Trophoblast cell (in vitro differentiated cells and primary cell): ENCODE data around the gene CCL4. TPM values are rescaled to one million over a fixed set of nuclear protein-coding genes. Genes with fewer than 3 reads are reported as not detected.
"Not testable (repeated sequence)": the region's sequence is repeated elsewhere in the genome, so short reads cannot be mapped to it uniquely, and the experiment has no call there.

Experiments used
- DNase-seq, 2 donors: peaks; one replicate each; pipeline ENCODE4 v3.0.0-alpha.2; 2016
- H2AFZ ChIP-seq: 2 replicates; pipeline ENCODE4 v1.6.1; 2013; ENCODE audit warnings: low read length, moderate library complexity, mild to moderate bottlenecking; ENCODE audit not compliant: insufficient read depth, poor library complexity
- H2AK5ac ChIP-seq: 2 replicates; pipeline ENCODE4 v1.6.1; 2013; ENCODE audit warnings: mild to moderate bottlenecking, low read length
- H2BK120ac ChIP-seq: 2 replicates; pipeline ENCODE4 v1.6.1; 2013; ENCODE audit warnings: low read length, mild to moderate bottlenecking, moderate library complexity; ENCODE audit not compliant: insufficient read depth, poor library complexity
- H2BK12ac ChIP-seq: 2 replicates; pipeline ENCODE4 v1.6.1; 2013; ENCODE audit warnings: mild to moderate bottlenecking, low read length, moderate library complexity
- H2BK5ac ChIP-seq: 2 replicates; pipeline ENCODE4 v1.6.1; 2013; ENCODE audit warnings: low read length, low read depth, moderate library complexity, mild to moderate bottlenecking; ENCODE audit not compliant: poor library complexity
- H3K14ac ChIP-seq: 2 replicates; pipeline ENCODE4 v1.6.1; 2013; ENCODE audit warnings: mild to moderate bottlenecking, low read length
- H3K18ac ChIP-seq: 2 replicates; pipeline ENCODE4 v1.6.1; 2013; ENCODE audit warnings: mild to moderate bottlenecking, low read length
- H3K23ac ChIP-seq: 2 replicates; pipeline ENCODE4 v1.6.1; 2013; ENCODE audit warnings: low read length
- H3K27ac ChIP-seq: 2 replicates; pipeline ENCODE4 v1.5.1; 2013; ENCODE audit warnings: low read depth, mild to moderate bottlenecking, inconsistent platforms, low read length, moderate library complexity
- H3K27me3 ChIP-seq: 2 replicates; pipeline ENCODE4 v1.6.1; 2013; ENCODE audit warnings: inconsistent platforms, mild to moderate bottlenecking, low read length, moderate library complexity; ENCODE audit not compliant: insufficient read depth
- H3K36me3 ChIP-seq, 2 experiments: 1 replicate in 1 of 2; 2 replicates in 1 of 2; pipeline ENCODE4 v1.6.1; 2013; ENCODE audit warnings: low read length in 2 of 2, mild to moderate bottlenecking in 2 of 2, moderate library complexity in 1 of 2; ENCODE audit not compliant: insufficient read depth in 2 of 2, control insufficient read depth in 1 of 2
- H3K4ac ChIP-seq: 2 replicates; pipeline ENCODE4 v1.6.1; 2013; ENCODE audit warnings: low read depth, mild to moderate bottlenecking, low read length, moderate library complexity
- H3K4me1 ChIP-seq, 2 experiments: 1 replicate in 1 of 2; 2 replicates in 1 of 2; pipeline ENCODE4 v1.6.1; 2013; ENCODE audit warnings: low read length in 2 of 2, mild to moderate bottlenecking in 2 of 2, moderate library complexity in 1 of 2; ENCODE audit not compliant: insufficient read depth in 2 of 2, control insufficient read depth in 1 of 2
- H3K4me2 ChIP-seq: 2 replicates; pipeline ENCODE4 v1.6.1; 2013; ENCODE audit warnings: inconsistent platforms, mild to moderate bottlenecking, low read length, moderate library complexity
- H3K4me3 ChIP-seq: 2 replicates; pipeline ENCODE4 v1.5.1; 2013; ENCODE audit warnings: mild to moderate bottlenecking, low read depth, low read length, inconsistent platforms
- H3K79me1 ChIP-seq: one replicate; pipeline ENCODE4 v1.6.1; 2013; ENCODE audit warnings: low read length
- H3K79me2 ChIP-seq: 2 replicates; pipeline ENCODE4 v1.6.1; 2013; ENCODE audit warnings: low read length, mild to moderate bottlenecking; ENCODE audit not compliant: control insufficient read depth, insufficient read depth, poor library complexity
- H3K9ac ChIP-seq: 2 replicates; pipeline ENCODE4 v1.6.1; 2013; ENCODE audit warnings: mild to moderate bottlenecking, low read length
- H3K9me3 ChIP-seq: 2 replicates; pipeline ENCODE4 v1.6.1; 2013; ENCODE audit warnings: low read depth, mild to moderate bottlenecking, control low read depth, inconsistent platforms, low read length; ENCODE audit not compliant: insufficient read depth
- H4K12ac ChIP-seq: 2 replicates; pipeline ENCODE4 v1.6.1; 2013; ENCODE audit warnings: low read depth, mild to moderate bottlenecking, low read length, moderate library complexity
- H4K8ac ChIP-seq: 2 replicates; pipeline ENCODE4 v1.6.1; 2013; ENCODE audit warnings: low read depth, mild to moderate bottlenecking, low read length, moderate library complexity
- H4K91ac ChIP-seq: one replicate; pipeline ENCODE4 v1.6.1; 2013; ENCODE audit warnings: low read depth, mild to moderate bottlenecking, low read length, moderate library complexity
- WGBS: extraction: QIAGEN DNeasy Blood & Tissue Kit; methylation state at CpG from one replicate; pipeline ENCODE4 v1.1.7; 2013; ENCODE audit warnings: missing lambda C conversion rate; ENCODE audit not compliant: insufficient read length, insufficient coverage; ENCODE audit errors: extremely low coverage; 5-methylcytosine and 5-hydroxymethylcytosine counted together
- polyA plus RNA-seq: library from polyadenylated mRNA; stranded (reverse); fragments of 200-250 nt; gene quantifications from 2 replicates; pipeline ENCODE4 v1.2.3, GENCODE V29; 2013

Gene CCL4
- not detected in 2 replicates for polyA plus RNA-seq

- H3K4ac ChIP-seq = not testable (repeated sequence)
Observed at GRCh38 chr17:36103401-36103975, at the start of gene CCL4. Gene CCL4, plus strand, starts transcription at chr17:36103827. Its CDS starts 79 bp downstream, at chr17:36103906.

GRCh38 chr17:36055171-36055570 lies 48.5 kb upstream of the CCL4 start:
- Histone ChIP-seq H4K12ac (no peak overlapping the region), H3K27me3 (no peaks in the 10 kb centered on the region), H3K18ac (no peak overlapping the region), H4K91ac (no peak overlapping the region), H2BK12ac (no peak overlapping the region), H3K4me1 (no peaks in the 10 kb centered on the region), H2BK5ac (no peak overlapping the region), H3K4me3 (no peak overlapping the region), H3K79me1 (no peaks in the 10 kb centered on the region), H3K79me2 (no peaks in the 10 kb centered on the region), H3K14ac (no peak overlapping the region), H3K9me3 (peaks cover 1% of the 10 kb centered on the region), H2AK5ac (no peak overlapping the region), H3K23ac (no peak overlapping the region), H2BK120ac (no peak overlapping the region), H2AFZ (no peak overlapping the region), H3K27ac (no peak overlapping the region), H4K8ac (no peak overlapping the region), H3K4me2 (no peak overlapping the region), H3K4ac (no peak overlapping the region), H3K36me3 (no peaks in the 10 kb centered on the region), H3K9ac (no peak overlapping the region)
- no peak for DNase-seq
- no CpG with 5 or more reads among the region's 2 CpGs for WGBS

More at GRCh38 chr17:36103401-36103975, at the start of gene CCL4:
- H4K8ac ChIP-seq, H2BK120ac ChIP-seq, H3K4me2 ChIP-seq, H3K9ac ChIP-seq, H3K4me1 ChIP-seq, H3K27me3 ChIP-seq, H3K18ac ChIP-seq, H2AK5ac ChIP-seq, H4K12ac ChIP-seq, H3K79me2 ChIP-seq, H3K9me3 ChIP-seq, H3K36me3 ChIP-seq, H2AFZ ChIP-seq, H2BK12ac ChIP-seq, H3K14ac ChIP-seq, H2BK5ac ChIP-seq, H3K23ac ChIP-seq, H3K4me3 ChIP-seq, H4K91ac ChIP-seq, H3K79me1 ChIP-seq, H3K27ac ChIP-seq: not testable (repeated sequence)
- no CpG with 5 or more reads among the region's 6 CpGs for WGBS
- peak in 1 of 2 donors; percentile 28 for DNase-seq

DNA sequence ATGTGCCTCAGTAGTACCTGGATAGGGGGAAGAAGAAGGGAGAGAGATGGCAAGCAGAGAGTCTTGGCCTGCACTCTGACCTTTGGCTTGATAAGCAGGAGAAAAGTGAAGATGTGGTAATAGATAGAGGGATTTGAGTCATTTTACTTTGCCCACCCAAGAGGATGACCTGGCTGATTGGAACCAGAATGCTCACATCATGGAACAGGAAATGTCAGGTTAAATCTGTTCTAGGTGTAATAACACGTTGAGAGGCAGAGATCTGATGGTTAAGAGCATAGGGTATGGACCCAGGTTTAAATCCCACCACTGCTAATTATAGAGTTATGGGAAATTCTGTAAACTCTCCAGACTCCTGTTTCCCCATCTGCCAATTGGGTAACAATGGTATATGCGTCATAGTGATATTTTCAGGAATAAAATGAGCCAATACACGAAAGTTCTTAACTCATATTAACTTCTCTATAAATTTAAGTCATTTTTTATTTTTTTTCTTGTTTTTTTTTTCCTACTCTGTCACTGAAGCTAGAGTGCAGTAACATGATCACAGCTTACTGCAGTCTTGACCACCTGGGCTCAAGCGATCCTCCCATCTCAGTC lies 47.6 kb upstream of the CCL4 start:
- H2BK12ac ChIP-seq = no peak overlapping the region
- H3K79me2 ChIP-seq = no peaks in the 10 kb centered on the region
- no peak overlapping the region for H4K91ac ChIP-seq
- WGBS = no CpG with 5 or more reads among the region's 4 CpGs
- H3K79me1 ChIP-seq = no peaks in the 10 kb centered on the region
- H3K23ac ChIP-seq = no peak overlapping the region
- no peak overlapping the region for H3K27ac ChIP-seq
- no peaks in the 10 kb centered on the region for H3K36me3 ChIP-seq
- H4K8ac ChIP-seq = no peak overlapping the region
- H2BK120ac ChIP-seq = no peak overlapping the region
- no peaks in the 10 kb centered on the region for H3K27me3 ChIP-seq
- H2AFZ ChIP-seq = no peak overlapping the region
- H3K4me1 ChIP-seq = no peaks in the 10 kb centered on the region
- DNase-seq = peak in 1 of 2 donors; percentile 11
- H3K18ac ChIP-seq = no peak overlapping the region
- no peak overlapping the region for H3K4ac ChIP-seq
- peaks cover 1% of the 10 kb centered on the region for H3K9me3 ChIP-seq
- H3K14ac ChIP-seq = no peak overlapping the region
- no peak overlapping the region for H4K12ac ChIP-seq
- H2AK5ac ChIP-seq = no peak overlapping the region
- H3K4me2 ChIP-seq = no peak overlapping the region
- no peak overlapping the region for H2BK5ac ChIP-seq
- no peak overlapping the region for H3K9ac ChIP-seq
- no peak overlapping the region for H3K4me3 ChIP-seq

DNA sequence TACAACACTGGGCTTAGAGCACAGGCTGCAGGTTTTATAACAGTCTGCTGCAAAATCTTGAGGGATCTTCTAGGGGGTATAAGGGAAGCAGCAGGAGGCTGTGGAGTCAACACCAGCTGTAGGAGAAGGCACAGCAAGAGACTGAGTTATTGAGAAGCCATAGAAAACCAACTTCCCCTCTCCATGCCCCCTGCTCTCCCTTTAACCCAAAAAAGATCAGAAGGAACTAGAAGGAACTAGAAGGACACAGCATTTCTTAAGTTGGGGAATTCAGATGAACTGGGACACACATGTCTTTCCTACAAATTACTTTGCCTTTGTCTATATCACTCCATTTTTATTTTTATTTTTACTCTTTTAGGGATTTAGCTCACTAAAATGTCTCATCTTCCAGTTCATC lies 45.7 kb upstream of the CCL4 start:
- DNase-seq = no peak
- no peak overlapping the region for H4K8ac ChIP-seq
- H3K4me1 ChIP-seq = no peaks in the 10 kb centered on the region
- no peak overlapping the region for H2BK5ac ChIP-seq
- H3K27me3 ChIP-seq = no peaks in the 10 kb centered on the region
- no peak overlapping the region for H2BK120ac ChIP-seq
- no peaks in the 10 kb centered on the region for H3K79me2 ChIP-seq
- H2AK5ac ChIP-seq = no peak overlapping the region
- H2BK12ac ChIP-seq = no peak overlapping the region
- no peak overlapping the region for H3K23ac ChIP-seq
- H3K9ac ChIP-seq = no peak overlapping the region
- no peak overlapping the region for H3K4me3 ChIP-seq
- no peak overlapping the region for H3K27ac ChIP-seq
- H3K79me1 ChIP-seq = no peaks in the 10 kb centered on the region
- H3K14ac ChIP-seq = no peak overlapping the region
- no peak overlapping the region for H3K4ac ChIP-seq
- no peak overlapping the region for H3K18ac ChIP-seq
- peaks cover 1% of the 10 kb centered on the region for H3K9me3 ChIP-seq
- no peak overlapping the region for H4K91ac ChIP-seq
- H2AFZ ChIP-seq = no peak overlapping the region
- H3K4me2 ChIP-seq = no peak overlapping the region
- H3K36me3 ChIP-seq = no peaks in the 10 kb centered on the region
- no peak overlapping the region for H4K12ac ChIP-seq
